ENCODE results near the gene PLA2G12A.

The PLA2G12A gene

GRCh38 chr4:109676886-109677285 lies 53.0 kb downstream of the PLA2G12A start:
- no peak for DNase-seq

- DNase-seq: no peak
These were observed 54.0 kb downstream of the PLA2G12A start for GRCh38 chr4:109675843-109676242.

- DNase-seq: no peak
These were observed 54.7 kb downstream of the PLA2G12A start for GRCh38 chr4:109675181-109675580.

- no peak for DNase-seq
These were observed 56.6 kb downstream of the PLA2G12A start for GRCh38 chr4:109673303-109673702.

- no peak for DNase-seq
These were observed 57.5 kb downstream of the PLA2G12A start for GRCh38 chr4:109672169-109672930.

- DNase-seq: no peak
These were observed 58.5 kb downstream of the PLA2G12A start for GRCh38 chr4:109671350-109671749.

GRCh38 chr4:109665783-109666485 lies 63.9 kb downstream of the PLA2G12A start:
- no peak for DNase-seq

- no peak for DNase-seq
These were observed 67.1 kb downstream of the PLA2G12A start for GRCh38 chr4:109662771-109663170.

- no peak for DNase-seq
These were observed 67.8 kb downstream of the PLA2G12A start for GRCh38 chr4:109662116-109662515.

All from effector CD8-positive, alpha-beta T cell (primary cell).